ENCODE results near the gene LRCH1. TPM values are rescaled to one million over a fixed set of nuclear protein-coding genes. Genes with fewer than 3 reads are reported as not detected.

The LRCH1 gene
- total and polyA plus RNA-seq, 10 of the 15 experiments (the other 5 are each of a cell fraction or from before 2014, with no cell fraction given) = 5.3 to 48.9 (median 14.4) TPM

- TF ChIP-seq BCL3 (IDR thresholded peaks at IDR 0.05; ENCODE audit: borderline replicate concordance, insufficient read depth, low read depth, low read length, poor library complexity, severe bottlenecking) = no peak
- no peak for TF ChIP-seq TCF12 (IDR thresholded peaks at IDR 0.05; ENCODE audit: low read depth, low read length)
- no peak for TF ChIP-seq USF1 (IDR thresholded peaks at IDR 0.05; ENCODE audit: borderline replicate concordance, extremely low read length, insufficient read depth, low read depth, low read length)
Measured at GRCh38 chr13:46523972-46524752, 28.8 kb upstream of the LRCH1 start (continued).

GRCh38 chr13:46526100-46526735 lies 26.8 kb upstream of the LRCH1 start:
- WGBS (ENCODE audit: insufficient coverage, insufficient replicate concordance, low lambda C conversion rate, missing lambda C conversion rate) = 54% methylated on average over 7 of the region's 7 CpGs
- POLR2A ChIA-PET = no interaction called here
- no peak for DNase-seq (ENCODE audit: low read depth, low spot score)
- no peak for TF ChIP-seq CREM (IDR thresholded peaks at IDR 0.05; ENCODE audit: low read depth)
- TF ChIP-seq E2F4 (IDR thresholded peaks at IDR 0.05; ENCODE audit: low read depth, low read length) = no peak
- TF ChIP-seq ATF2 (IDR thresholded peaks at IDR 0.05; ENCODE audit: low read length) = no peak
- TF ChIP-seq CHD2 (IDR thresholded peaks at IDR 0.05; ENCODE audit: borderline replicate concordance, low read depth, low read length) = no peak
- TF ChIP-seq SUZ12 (IDR thresholded peaks at IDR 0.05; ENCODE audit: unreplicated experiment) = no peak
- no peak for TF ChIP-seq BCL11A (IDR thresholded peaks at IDR 0.05; ENCODE audit: low read depth, low read length)
- TF ChIP-seq RCOR1 (conservative IDR thresholded peaks at IDR 0.05; ENCODE audit: low read depth, low read length) = no peak
- no peak for TF ChIP-seq YBX1 (IDR thresholded peaks at IDR 0.05)
- TF ChIP-seq ATF7 (IDR thresholded peaks at IDR 0.05; ENCODE audit: low read depth) = no peak
- no peak for TF ChIP-seq BRCA1 (IDR thresholded peaks at IDR 0.05; ENCODE audit: low read depth, low read length)
- no peak for TF ChIP-seq ETV6 (conservative IDR thresholded peaks at IDR 0.05 in 1 of 2, IDR thresholded peaks at IDR 0.05 in 1 of 2; ENCODE audit: borderline replicate concordance in 1 of 2, low read depth in 1 of 2)

More at GRCh38 chr13:46526100-46526735, 26.8 kb upstream of the LRCH1 start:
- no peak for FAIRE-seq
- no peak overlapping the region for H3K4me3 ChIP-seq
- in situ Hi-C loops (cut with MboI) (no loop called here), intact Hi-C loops (cut with micrococcal nuclease; ENCODE audit: unreplicated experiment) (no loop called here)
- no peaks in the 10 kb centered on the region for H3K9me3 ChIP-seq (replicated peaks; ENCODE audit: control insufficient read depth, insufficient read depth, low read length)
- CTCF ChIA-PET = interaction anchor here (0.6 to 1.1 kb wide), 2 partner anchors 175 to 196 kb away, joined by 3 read pairs; no protein-coding TSS in a partner anchor
- SMC1A ChIA-PET (ENCODE audit: uncharacterized antibody, unreplicated experiment) = interaction anchor here (1.1 to 1.4 kb wide), 3 partner anchors 13 to 30 kb away, joined by 4 to 5 read pairs (median 5); no protein-coding TSS in a partner anchor
- RAD21 ChIA-PET (ENCODE audit: unreplicated experiment) = interaction anchor here (1.4 kb wide), 1 partner anchor 29 kb away, joined by 3 read pairs; no protein-coding TSS in a partner anchor
- H3K27me3 ChIP-seq (replicated peaks in 1 of 2; ENCODE audit: control insufficient read depth in 2 of 2, insufficient read depth in 2 of 2, low read length in 1 of 2) = no peaks in the 10 kb centered on the region
- H3K36me3 ChIP-seq (ENCODE audit: control insufficient read depth in 2 of 2, insufficient read depth in 2 of 2, low read length in 1 of 2) = no peaks in the 10 kb centered on the region
- H3K27ac ChIP-seq (ENCODE audit: control insufficient read depth, insufficient read depth) = no peak overlapping the region
- no peaks in the 10 kb centered on the region for H3K79me2 ChIP-seq (ENCODE audit: control insufficient read depth, insufficient read depth, low read length)
- ATAC-seq = no peak
- H2AFZ ChIP-seq (ENCODE audit: control insufficient read depth, low read depth, low read length) = no peak overlapping the region
- H3K4me1 ChIP-seq (ENCODE audit: control insufficient read depth, insufficient read depth, low read length) = peaks cover 7% of the 10 kb centered on the region; the same call in 1 of the 2 replicates
- no peak overlapping the region for H3K9ac ChIP-seq (ENCODE audit: control insufficient read depth, insufficient read depth, low read length)
- BruUV-seq (replicated peaks) = no TSS peak
- no peaks in the 10 kb centered on the region for H4K20me1 ChIP-seq (ENCODE audit: control insufficient read depth, insufficient read depth)
- H3K4me2 ChIP-seq (ENCODE audit: control insufficient read depth, insufficient read depth) = no peak overlapping the region

Measured in GM12878 (cell line).